NCI-H82 treated with DMSO at 0.1 percent for 48 hours (cell line): ENCODE results near the gene HMGXB4.

ENCODE experiments used
- DNase-seq: peaks from one replicate; lab custom pipeline; 2025; ENCODE audit not compliant: unreplicated experiment; lab: John Stamatoyannopoulos, UW

HMGXB4 gene

DNA sequence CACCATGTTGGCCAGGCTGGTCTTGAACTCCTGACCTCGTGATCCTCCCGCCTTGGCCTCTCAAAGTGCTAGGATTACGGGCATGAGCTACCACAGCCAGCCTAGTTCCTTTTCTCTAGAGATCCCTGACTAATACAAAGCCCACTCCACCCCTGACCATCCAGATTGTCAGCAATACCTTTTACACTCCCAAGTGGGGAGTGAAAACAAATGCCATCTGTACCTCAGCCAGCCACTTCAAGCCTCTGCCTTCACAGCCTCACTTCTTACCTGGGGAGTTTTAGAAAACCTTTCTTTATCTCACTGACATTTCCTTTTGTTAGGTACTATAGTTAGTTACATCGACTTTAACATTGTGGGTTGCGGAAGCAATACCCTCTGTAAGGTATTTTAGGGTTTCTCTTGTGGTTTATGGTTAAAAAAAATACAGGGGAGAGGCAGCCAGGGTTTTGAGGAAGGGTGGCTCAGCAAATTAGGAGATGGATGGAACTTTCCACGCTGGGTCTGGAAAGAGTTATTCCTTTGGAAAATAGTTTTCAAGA lies 51.3 kb downstream of the HMGXB4 start:
- DNase-seq = no peak

DNA sequence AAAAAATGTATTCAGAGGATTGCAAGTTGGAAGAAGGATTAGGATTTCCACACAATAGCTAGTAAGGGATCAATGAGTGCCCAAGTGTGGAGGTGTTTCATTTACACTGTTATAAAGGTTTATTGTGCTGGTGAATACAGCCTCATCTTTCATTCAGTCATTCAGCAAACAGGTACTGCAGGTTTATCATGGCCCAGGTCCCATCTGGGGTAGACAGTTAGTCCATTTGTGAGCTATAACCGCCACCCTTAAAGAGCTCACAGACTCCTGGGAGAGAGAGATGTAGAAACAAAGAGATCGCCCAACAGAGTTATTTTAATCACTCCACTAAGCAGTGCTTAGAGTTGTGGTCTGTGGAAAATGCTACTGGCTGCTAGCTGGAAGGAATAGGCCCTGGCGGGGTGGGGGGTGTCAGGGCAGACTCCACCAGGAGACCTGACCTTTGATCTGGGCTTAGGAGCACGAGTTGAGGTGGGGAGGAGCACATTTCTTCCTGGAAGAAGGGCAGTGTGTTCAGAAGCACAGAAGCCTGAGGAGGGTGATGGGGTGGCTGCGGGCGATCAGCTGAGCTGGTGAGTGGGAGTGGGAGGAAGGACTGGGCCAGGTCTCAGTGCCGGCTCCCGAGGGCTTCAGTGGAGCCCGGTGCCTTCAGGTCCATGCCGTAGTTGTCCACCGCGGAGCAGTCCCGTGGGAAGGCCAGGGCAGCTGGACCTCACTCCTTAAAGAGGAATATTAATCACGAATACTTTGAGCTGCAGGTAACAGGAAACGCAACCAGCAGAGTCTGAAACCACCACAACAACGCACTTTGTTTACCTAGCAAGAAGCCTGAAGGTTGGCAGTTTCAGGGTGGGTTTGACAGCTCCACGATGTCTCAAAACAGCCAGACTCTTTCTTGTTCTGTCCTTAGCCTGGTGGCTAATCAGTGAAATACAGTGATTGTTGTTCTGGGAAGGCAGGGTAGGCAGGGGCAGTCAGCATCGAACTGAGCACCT lies 53.6 kb downstream of the HMGXB4 start:
- no peak for DNase-seq

DNA sequence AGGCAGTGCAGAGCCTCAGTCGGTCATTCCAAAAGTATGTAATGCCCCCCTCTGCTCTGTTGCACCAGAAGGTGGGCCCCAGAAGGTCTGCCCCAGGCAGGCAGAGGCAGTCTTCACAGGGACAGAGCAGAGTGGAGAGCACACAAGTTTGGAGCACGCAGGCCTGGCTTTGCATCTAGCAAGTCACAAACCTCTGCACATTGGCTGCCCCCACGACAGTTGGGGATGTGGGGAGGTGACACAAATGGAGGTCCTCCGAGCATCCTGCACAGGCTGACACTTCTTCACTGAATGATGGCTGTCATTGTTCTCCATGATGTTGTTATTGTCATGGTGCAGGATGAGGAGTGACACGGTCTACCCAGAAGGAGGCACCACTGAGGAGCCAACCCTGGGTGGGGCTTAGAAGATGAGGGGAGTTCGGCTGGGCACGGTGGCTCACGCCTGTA lies 54.3 kb downstream of the HMGXB4 start:
- no peak for DNase-seq

DNA sequence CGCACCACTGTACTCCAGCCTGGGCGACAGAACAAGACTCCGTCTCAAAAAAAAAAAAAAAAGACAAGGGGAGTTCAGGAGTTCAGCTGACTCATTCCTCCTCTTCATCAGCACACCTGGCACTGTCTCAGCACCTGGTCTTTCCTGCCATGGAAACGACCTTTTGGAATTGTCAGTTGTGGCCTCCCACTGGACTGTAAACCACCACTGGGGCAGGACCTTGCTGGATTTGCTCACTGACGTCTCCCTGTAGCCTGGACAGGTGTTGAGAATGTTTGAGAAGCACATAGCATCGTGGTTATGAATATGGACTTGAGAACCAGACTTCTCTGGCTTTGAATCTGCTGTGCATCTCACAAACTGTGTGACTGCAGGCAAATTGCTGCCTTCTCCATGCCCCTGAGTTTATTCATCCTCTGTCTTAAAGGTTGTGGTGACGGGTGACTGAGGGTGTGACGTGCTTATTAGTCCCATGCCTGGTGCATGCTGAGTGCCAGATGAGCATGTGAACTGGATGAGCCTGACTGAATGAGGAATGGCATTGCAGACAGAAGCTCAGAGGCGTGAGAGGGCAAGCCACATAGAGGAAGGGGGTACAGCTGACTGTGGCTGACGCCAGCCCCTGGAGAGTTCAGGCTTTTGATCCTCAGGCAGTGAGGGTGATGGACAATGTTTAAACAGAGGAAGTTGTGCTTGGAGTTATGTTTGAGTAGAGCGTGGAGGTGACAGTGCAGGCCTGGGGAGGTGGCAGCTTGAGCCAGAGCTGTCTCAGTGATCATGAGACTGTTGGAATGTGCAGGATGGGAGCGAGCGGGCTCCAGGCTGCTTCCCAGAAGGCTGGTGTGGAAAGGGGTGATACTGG lies 55.1 kb downstream of the HMGXB4 start:
- no peak for DNase-seq

DNA sequence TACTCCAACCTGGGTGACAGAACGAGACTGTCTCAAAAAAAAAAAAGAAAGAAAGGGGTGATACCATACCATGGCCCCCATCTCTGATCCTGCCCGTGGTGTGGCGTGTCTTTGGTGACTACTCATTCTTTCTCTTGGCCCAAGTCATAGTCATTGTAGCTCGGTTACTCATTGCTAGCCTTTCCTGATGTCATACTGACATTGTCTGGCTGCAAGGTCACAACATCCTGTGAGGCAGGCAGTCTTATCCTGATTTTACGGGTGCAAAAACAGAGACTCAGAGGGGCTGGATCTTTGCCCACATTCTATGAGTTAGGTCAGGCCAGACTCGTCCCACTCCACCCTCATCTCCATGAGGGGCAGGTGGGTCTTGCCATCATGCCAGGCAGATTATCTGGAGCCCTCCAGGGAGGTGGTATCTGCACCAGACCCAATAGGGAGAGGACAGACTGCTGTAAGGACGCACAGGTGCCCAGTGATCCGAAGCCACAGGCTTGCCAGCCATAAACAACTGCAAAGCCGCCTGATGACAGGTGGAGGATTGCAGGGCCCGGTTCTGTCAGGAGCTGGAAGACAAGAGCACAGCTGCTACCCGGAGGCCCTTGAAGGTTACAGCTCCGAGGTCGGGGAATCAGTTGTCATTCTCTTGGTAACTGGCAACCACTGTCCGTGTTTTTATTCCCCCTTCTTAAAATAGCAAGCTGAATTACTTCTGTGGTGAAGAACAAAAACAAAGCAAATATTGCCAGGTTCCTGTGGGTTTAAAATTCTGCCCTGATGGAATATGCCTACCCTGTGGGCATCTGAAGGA lies 56.2 kb downstream of the HMGXB4 start:
- no peak for DNase-seq

DNA sequence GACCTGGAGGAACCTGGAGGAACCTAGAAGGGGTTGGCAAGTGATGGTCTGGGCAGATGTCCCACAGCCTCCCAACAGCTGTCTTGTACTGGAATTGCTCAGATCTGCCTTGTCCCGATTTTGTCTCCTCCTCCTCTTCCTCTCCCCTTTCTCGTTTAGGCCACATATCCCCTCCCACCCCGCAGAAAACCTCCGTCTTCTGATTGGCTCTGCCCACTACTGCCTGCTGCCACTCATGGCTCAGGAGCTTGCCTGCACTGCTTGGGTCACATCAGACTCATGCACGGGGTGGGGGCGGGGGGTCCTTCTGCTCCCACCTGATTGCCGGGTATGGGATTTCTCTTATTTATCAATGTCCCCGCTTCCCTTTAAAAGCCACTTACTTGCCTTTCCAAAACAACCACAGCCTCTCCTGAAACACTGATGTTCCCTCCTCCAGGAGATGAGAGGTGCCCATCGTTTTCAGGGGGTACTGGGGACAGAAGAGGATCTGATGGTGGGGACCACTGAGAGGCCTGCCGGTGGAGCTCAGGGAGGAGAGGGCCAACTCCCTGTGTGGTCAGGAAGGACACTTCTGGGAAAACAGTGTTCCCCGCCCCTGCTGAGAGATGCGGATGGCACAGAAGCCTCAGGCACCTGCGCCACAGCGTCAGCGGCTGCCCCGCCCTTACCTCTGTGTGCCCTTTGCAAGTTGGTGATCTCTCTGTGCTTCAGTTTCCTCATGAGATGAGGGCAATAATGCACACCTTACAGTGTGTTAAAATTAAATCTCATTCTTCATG lies 57.1 kb downstream of the HMGXB4 start:
- DNase-seq = no peak

DNA sequence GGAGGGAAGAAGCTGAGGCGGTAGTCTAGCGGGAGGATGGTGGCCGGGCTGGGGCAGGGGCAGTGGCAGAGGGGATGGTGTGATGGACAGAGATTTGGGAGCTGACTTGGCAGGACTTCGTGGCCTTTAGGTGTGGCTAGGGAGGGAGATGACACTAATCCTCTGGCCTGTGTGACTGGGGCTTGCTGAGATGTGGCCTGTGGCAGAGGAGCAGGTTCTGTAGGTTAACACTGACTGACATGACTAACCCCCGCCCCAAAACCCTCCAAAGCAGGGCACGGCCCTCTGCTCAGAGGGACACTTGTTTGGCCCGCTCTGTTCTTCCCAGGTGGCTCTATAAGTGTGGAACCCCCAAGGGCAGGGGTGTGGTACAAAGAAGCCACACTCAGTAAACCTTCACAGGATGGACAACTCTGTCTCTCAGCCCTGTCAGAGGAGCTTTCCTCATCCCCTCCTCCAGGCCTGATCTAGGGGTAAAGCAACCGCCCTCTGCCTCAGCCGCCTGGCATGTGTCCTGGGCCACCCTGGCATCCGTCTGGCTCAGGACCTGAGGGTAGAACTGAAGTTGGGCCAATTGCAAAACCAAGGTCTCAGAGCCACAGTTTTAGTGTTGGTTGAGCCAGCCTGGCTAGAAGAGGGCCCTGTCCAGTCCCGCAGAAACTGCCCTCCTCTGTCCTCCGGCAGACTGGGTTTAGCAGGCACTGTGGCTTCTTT lies 58.0 kb downstream of the HMGXB4 start:
- no peak for DNase-seq

DNA sequence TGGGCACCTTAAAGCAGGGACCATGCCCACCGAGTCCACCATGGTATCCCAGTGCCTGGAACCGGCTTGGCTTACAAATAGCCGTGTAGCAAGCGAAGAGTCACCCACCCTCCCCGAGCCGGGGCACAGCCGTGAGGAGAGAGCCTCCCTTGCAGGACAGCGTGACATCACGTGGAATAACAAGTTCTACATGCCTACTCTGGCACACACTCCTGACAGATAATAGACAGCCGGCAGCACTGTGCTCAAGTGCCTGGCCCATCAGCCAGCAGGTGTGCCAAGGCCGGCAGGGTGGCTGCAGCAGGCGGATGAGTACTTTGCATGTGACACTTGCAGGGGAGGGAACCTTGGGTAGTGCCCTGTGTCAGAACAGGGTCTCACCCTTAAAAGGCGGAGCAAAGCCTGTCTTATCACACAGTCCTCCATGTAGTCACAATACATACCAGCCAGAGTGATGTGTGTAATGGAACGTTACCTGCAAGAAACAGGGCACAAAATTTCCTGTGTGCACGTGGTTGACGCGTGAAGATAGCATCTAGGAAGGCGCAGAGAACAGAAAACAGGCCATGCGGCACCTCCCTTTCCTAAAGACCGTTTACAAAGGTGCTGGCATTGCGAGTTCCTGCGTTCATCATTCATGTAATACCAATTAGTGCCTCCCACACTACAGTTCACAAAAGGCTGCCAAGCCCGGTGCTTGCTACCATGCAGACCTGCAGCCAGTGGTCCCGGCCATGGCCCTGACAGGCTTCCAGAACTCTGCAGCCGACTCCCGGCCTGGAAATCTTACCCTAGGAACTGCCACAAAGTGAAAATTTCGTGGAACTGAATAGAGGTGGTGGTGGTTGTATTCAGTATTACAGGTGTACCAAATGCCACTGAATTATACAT lies 58.8 kb downstream of the HMGXB4 start:
- no peak for DNase-seq

DNA sequence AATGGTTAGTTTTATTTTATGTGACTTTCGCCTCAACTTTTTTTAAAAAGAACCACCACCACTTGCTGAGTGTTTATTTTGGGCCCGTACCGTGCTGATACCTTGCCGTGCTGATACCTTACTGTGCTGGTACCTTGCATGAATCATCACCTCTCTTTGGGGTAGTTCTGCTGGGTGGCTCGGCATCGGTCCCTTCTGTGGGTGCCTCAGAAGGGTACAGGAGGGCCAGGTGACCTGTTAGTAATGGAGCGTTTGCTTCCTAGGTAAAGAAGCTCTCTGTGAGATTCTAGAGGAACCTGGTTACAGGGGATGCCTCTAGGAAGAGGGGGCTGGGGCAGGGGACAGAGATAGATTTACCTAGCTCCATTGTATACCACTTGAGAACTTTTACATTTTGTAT lies 59.5 kb downstream of the HMGXB4 start:
- no peak for DNase-seq

DNA sequence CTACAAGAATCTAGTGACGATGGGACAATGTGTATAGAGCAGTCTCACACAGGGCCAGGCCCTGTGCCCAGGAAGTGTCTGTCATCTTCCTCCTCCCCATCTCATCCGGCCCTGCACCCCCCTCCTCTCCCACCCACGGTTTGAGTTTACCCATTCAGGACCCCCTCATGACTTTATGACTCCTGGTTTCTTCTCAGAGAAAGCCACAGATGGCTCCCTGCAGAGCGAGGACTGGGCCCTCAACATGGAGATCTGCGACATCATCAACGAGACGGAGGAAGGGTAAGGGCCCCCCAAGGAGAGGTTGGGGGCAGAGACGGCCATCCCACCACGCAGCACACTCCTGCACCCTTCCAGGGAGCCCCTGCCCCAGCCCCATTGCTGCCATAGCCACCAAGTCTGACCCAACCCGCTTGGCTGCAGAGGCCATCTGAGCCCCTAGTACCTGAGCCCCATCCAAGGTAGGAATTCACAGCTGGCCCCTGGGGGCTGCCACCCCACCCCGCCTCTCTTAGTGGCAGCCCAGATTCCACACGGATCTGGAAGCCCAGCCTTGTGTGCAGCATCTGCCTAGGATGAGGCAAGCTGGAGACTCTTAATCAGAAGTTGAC lies 60.5 kb downstream of the HMGXB4 start:
- DNase-seq = no peak

DNA sequence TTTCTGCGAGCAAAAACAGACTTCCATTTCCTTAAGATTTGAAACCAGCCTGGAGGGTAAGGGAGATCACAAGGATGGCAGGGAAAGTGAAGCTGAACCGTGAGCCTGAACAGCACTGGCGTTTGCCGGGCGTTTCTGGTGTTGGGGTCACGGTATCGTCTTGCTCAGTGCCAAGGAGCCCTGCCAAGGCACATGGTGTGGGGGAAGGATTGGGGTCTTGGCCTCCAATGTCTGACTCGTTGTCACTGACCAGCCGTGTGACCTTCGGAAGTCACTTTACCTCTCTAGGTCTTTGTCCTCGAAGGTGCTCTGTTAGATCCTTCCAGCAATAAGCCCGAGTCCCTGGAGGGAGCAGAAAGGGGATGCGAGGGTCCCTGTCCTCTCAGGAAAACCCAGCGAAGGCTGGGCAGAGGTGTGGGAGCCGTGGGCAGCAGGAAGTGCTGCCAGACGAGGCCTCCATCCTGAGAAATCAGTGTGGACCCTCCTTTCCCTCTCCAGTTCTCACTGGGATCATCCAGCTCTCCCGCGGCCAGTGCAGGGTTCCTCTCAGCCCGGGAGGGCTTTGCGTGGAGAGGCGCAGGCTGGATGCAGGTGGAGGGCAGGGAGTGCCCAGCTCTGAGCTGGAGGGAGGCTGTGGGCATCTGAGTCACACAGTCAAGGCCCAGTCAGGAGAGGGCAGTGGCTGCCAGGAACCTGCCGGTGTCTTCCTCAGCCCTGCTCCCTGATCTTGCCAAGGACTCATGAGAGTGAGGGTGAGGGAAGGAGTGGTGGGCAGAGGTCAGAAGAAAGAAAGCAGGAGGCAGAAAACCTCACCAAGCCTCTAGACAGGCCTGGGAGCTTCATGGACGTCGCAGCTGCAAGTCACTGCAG lies 61.3 kb downstream of the HMGXB4 start:
- DNase-seq = no peak

DNA sequence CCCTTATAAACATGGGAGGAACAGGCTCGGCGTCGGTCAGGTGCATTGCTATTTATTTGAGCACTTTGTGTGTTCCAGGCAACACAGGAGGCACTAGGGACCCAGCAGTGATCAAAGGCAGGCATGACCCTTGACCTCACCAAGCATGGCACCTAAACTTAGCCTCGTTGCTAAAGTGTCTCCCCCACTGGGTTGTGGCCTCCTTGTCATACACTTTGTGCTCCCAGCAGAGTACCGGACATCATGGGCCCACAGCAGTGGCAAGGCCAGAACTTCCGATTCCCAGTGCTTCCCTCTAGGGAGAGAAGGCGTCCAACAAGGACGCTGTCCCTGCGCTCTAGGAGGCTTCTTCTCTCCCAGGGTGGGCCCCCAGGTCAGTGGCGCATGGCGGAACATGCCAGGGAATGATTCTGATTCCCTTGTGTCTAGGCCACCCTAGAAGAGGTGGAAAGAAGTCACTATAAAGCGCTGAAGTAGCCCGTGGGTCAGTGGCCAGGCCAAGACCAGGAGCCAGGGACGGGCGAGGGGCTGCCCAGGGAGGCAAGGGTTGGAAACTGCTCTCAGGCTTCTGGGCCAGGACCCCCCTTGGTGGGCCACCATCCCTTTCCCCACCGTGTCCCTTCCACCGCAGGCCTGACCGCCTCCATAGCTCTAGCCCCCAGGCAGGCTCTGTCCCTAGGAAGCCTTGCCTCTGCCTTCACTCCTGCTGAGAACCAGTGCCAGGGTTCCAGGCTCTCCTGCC lies 62.1 kb downstream of the HMGXB4 start:
- DNase-seq = no peak

DNA sequence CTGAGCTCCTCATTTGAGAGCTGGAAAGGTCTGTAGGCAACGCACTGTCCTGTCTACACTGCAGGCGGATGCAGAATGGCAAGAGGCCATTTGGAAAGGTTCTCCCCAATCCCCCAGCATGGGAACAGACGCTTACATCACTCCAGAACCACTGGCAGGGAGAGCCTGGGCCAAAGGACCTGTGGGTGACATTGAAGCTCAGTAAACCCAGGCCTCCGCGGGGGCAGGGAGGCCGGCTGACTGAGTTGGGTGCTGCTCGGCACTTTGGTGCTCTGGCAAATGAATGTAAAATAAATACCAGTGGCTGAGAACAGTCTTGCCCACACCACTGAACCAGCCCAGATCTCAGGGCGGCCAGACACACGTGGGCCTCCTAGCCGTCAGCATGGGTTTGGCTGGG lies 64.8 kb downstream of the HMGXB4 start:
- DNase-seq = no peak

DNA sequence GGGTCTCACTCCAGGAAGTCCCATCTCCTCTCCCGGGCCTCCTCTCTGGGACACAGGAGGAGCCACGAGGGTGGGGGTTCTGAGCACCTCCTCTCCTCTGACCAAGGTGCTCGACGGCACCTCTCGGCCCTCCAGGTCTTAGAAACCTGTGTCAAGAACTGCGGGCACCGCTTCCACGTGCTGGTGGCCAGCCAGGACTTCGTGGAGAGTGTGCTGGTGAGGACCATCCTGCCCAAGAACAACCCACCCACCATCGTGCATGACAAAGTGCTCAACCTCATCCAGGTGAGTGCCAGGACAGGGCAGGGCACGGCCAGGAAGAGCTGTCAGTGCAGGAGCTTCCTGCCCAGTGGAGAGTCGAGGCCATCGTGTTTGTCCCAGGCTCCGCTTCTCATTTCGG lies 65.6 kb downstream of the HMGXB4 start:
- no peak for DNase-seq

DNA sequence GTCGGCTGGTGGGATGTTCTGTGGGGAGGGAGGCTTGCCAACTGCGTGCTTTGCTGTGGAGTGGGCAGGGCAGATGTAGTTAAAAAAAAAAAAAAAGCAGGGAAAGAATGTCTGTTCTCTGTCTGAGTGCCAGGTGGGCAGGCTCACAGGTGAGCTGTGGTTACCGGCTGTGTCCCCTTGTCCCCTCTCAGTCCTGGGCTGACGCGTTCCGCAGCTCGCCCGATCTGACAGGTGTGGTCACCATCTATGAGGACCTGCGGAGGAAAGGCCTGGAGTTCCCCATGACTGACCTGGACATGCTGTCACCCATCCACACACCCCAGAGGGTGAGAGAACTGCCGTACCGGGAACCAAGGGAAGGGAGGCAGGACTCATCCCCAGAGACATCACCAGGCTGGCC lies 66.0 kb downstream of the HMGXB4 start:
- DNase-seq = no peak

DNA sequence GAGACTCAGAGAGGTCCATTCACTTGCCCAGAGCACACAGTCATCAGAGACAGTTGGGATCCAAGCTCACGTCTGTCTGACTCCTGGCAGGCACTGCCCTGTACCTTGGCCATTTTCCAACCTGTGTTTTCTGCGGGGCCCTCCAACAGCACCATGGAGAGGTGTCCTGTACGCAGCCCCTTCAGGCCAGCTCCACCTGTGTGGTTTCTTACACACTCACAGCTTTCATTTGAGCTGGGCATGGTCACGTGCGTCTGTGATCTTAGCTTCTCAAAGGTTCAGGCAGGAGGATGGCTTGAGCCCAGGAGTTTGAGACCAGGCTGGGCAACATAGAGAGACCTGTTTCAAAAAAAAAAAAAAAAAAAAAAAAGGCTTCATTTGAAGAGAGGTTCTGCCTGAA lies 66.8 kb downstream of the HMGXB4 start:
- DNase-seq = no peak
